H1 (cell line): ENCODE results near the gene SCN8A.

Experiments used
- EGR1 ChIP-seq: IDR thresholded peaks from 2 replicates; pipeline ENCODE4 v1.6.1; 2011; ENCODE audit warnings: low read depth, low read length, borderline replicate concordance
- POLR2A ChIP-seq, 2 experiments: IDR thresholded peaks; 1 replicate in 1 of 2; 2 replicates in 1 of 2; pipeline ENCODE4 v1.6.1; 2011; ENCODE audit warnings: low read depth in 2 of 2, low read length in 2 of 2, mild to moderate bottlenecking in 2 of 2; ENCODE audit errors: control extremely low read depth in 1 of 2
- RFX5 ChIP-seq: IDR thresholded peaks from 2 replicates; pipeline ENCODE4 v1.6.1; 2011; ENCODE audit warnings: low read depth, low read length, improper control_type of control experiment, borderline replicate concordance
- RNF2 ChIP-seq: fragments of 200-900, 300-1000 bp; sonication (generic); IDR thresholded peaks from 2 replicates; pipeline ENCODE4 v1.7.1; 2016; ENCODE audit warnings: borderline replicate concordance, low read depth, mild to moderate bottlenecking, antibody characterized with exemption, low read length; ENCODE audit not compliant: poor library complexity, severe bottlenecking; ENCODE audit errors: missing control alignments
- TAF1 ChIP-seq: IDR thresholded peaks from 2 replicates; pipeline ENCODE4 v1.6.1; 2011; ENCODE audit warnings: mild to moderate bottlenecking, low read depth, low read length
- YY1 ChIP-seq: IDR thresholded peaks from 2 replicates; pipeline ENCODE4 v1.6.1; 2011; ENCODE audit warnings: low read depth, mild to moderate bottlenecking, low read length
- TF ChIP-seq, protein P1 (sequence below), 3 experiments: IDR thresholded peaks; 1 replicate in 2 of 3; 2 replicates in 1 of 3; pipeline versions ENCODE4 v1.5.1 to v1.6.1; 2011; ENCODE audit warnings: low read length in 3 of 3, mild to moderate bottlenecking in 3 of 3, inconsistent platforms in 2 of 3, low read depth in 1 of 3, moderate library complexity in 1 of 3; ENCODE audit not compliant: insufficient read depth in 1 of 3; ENCODE audit errors: control extremely low read depth in 1 of 3

DNA sequence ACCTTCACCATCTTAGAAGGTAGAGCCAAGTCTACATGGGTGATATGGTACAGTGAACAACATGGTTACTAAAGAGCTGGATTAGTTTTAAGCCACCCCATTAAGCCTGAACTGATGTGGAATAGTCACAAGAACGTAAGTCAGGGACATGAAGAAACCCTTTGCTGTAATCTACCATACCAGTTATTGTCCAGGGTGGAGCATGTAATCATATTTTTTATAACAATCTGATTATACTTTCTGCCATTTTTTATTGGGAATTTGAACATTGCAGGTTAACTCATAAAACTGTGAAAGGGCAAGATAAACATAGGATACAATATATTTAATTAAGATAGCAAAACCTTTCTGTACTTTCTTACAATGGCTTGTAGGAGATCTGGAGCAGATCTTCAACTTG, 153.9 kb downstream of the SCN8A start:
- TF ChIP-seq, protein P1, sequence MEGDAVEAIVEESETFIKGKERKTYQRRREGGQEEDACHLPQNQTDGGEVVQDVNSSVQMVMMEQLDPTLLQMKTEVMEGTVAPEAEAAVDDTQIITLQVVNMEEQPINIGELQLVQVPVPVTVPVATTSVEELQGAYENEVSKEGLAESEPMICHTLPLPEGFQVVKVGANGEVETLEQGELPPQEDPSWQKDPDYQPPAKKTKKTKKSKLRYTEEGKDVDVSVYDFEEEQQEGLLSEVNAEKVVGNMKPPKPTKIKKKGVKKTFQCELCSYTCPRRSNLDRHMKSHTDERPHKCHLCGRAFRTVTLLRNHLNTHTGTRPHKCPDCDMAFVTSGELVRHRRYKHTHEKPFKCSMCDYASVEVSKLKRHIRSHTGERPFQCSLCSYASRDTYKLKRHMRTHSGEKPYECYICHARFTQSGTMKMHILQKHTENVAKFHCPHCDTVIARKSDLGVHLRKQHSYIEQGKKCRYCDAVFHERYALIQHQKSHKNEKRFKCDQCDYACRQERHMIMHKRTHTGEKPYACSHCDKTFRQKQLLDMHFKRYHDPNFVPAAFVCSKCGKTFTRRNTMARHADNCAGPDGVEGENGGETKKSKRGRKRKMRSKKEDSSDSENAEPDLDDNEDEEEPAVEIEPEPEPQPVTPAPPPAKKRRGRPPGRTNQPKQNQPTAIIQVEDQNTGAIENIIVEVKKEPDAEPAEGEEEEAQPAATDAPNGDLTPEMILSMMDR (IDR thresholded peaks at IDR 0.05; ENCODE audit: control extremely low read depth in 1 of 3, insufficient read depth in 1 of 3, low read depth in 1 of 3, low read length in 3 of 3): no peak
- TF ChIP-seq RFX5 (no peak), POLR2A (IDR thresholded peaks at IDR 0.05; ENCODE audit: control extremely low read depth in 1 of 2, low read depth in 2 of 2, low read length in 2 of 2) (no peak), YY1 (no peak), RNF2 (no peak), TAF1 (no peak), EGR1 (no peak)
